Superior temporal gyrus (tissue), 1 donor: Measurements from ENCODE around the gene UNC13B.

Experiments used
- DNase-seq: peaks from one replicate; pipeline ENCODE4 v3.0.0-alpha.2; 2016; ENCODE audit errors: extremely low spot score

Gene UNC13B

GRCh38 chr9:35424356-35425352 lies 262.8 kb downstream of the UNC13B start:
- no peak for DNase-seq

- no peak for DNase-seq
These were observed 264.8 kb downstream of the UNC13B start for GRCh38 chr9:35426627-35427026.

GRCh38 chr9:35431467-35431866 lies 269.7 kb downstream of the UNC13B start:
- DNase-seq, result no peak

GRCh38 chr9:35432076-35432475 lies 270.3 kb downstream of the UNC13B start:
- no peak for DNase-seq

DNA sequence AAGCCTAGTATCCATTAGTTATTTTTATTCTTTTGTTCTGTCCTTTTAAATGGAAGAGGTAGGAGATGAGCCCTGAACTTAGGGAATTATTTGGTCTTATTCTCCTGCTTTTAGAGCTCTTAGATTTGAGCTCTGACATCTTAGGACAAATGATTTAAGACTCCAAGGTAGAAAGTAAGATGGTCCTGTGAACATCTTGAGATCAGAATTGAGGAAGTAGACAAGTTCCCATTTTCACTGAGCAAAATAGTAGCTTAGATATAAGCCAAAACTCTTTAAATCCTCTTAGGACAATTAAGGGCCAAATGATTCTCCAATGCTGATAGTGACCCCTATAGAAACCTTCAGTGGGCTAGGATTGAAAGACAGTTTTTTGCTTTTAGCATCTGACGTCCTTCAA lies 275.1 kb downstream of the UNC13B start:
- no peak for DNase-seq

DNA sequence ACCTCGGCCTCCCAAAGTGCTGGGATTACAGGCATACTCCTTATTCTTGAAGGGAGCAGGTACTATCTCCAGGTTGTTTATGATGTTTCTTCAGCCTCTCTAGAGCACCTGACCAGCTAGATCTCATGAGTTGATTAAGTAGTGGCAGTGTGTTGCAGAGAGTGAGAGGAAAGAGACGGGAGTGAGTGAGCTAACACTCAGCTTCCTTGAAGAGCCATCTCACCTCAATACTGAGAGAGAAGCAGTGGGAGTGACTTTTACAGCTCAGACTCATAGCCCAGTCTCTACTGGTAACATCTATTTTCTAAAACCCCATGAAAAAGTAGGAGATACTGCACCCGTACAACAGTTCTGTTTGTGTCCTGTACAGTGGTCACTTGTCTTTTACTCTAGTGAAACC lies 284.2 kb downstream of the UNC13B start:
- DNase-seq, result no peak

GRCh38 chr9:35448496-35448895 lies 286.7 kb downstream of the UNC13B start:
- DNase-seq, result no peak

GRCh38 chr9:35452481-35452880 lies 290.7 kb downstream of the UNC13B start:
- no peak for DNase-seq

GRCh38 chr9:35453786-35454185 lies 292.0 kb downstream of the UNC13B start:
- DNase-seq, result no peak
